ENCODE results near the gene PTPRG. TPM values are rescaled to one million over a fixed set of nuclear protein-coding genes. Genes with fewer than 3 reads are reported as not detected.

The PTPRG gene
- total RNA-seq, 1 experiment from 2014 or later = 32.1 TPM

- no peak for TF ChIP-seq YY1 (IDR thresholded peaks at IDR 0.05; ENCODE audit: extremely low read depth, insufficient replicate concordance, low read depth, low read length)
These were observed 445.7 kb downstream of the PTPRG start (continued) for GRCh38 chr3:62007036-62007435.

- Histone ChIP-seq H3K27ac (ENCODE audit: low read depth, low read length) (no peak overlapping the region), H4K20me1 (ENCODE audit: insufficient read depth) (no peaks in the 10 kb centered on the region), H3K4me2 (ENCODE audit: low read length) (no peak overlapping the region), H3K79me2 (ENCODE audit: insufficient read depth, low read length) (no peaks in the 10 kb centered on the region), H3K27me3 (ENCODE audit: insufficient read depth, low read length) (no peaks in the 10 kb centered on the region), H3K36me3 (ENCODE audit: control insufficient read depth in 1 of 2, insufficient read depth in 2 of 2, low read length in 2 of 2) (no peaks in the 10 kb centered on the region), H2AFZ (ENCODE audit: low read depth, low read length, poor library complexity, severe bottlenecking) (no peak overlapping the region), H3K4me1 (ENCODE audit: control insufficient read depth in 1 of 2, insufficient read depth in 2 of 2, low read length in 2 of 2) (no peaks in the 10 kb centered on the region), H3K4me3 (replicated peaks in 1 of 2; ENCODE audit: low read depth in 1 of 2, low read length in 2 of 2) (no peak overlapping the region), H3K9me3 (ENCODE audit: control insufficient read depth in 1 of 2, insufficient read depth in 1 of 2, low read depth in 1 of 2, low read length in 2 of 2) (no peaks in the 10 kb centered on the region), H3K9ac (ENCODE audit: low read length) (no peak overlapping the region), H3K9me2 (ENCODE audit: insufficient read depth) (no peaks in the 10 kb centered on the region)
- POLR2A ChIA-PET = no interaction called here
- intact Hi-C loops (cut with micrococcal nuclease) = no loop called here
- RAD21 ChIA-PET (ENCODE audit: low non-redundant PET in 1 of 2, low total read pairs in 2 of 2, uncharacterized antibody in 2 of 2, unreplicated experiment in 2 of 2) = no interaction called here
- CTCF ChIA-PET = no interaction called here
- no peak for DNase-seq (ENCODE audit: low read depth, low spot score)
- ATAC-seq = no peak
- TF ChIP-seq, protein P1, sequence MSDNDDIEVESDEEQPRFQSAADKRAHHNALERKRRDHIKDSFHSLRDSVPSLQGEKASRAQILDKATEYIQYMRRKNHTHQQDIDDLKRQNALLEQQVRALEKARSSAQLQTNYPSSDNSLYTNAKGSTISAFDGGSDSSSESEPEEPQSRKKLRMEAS (IDR thresholded peaks at IDR 0.05) = no peak
- no peak for TF ChIP-seq JUND (IDR thresholded peaks at IDR 0.05)
- TF ChIP-seq SP1 (IDR thresholded peaks at IDR 0.05; ENCODE audit: low read depth) = no peak
- TF ChIP-seq SRF (IDR thresholded peaks at IDR 0.05; ENCODE audit: low read depth) = no peak
- TF ChIP-seq SIN3A (IDR thresholded peaks at IDR 0.05; ENCODE audit: low read depth) = no peak
- no peak for TF ChIP-seq POLR2A (IDR thresholded peaks at IDR 0.05; ENCODE audit: borderline replicate concordance, extremely low read depth, insufficient read depth, insufficient read length)
- TF ChIP-seq RAD21 (IDR thresholded peaks at IDR 0.05; ENCODE audit: low read depth) = no peak
- TF ChIP-seq CBX3 (IDR thresholded peaks at IDR 0.05; ENCODE audit: low read depth) = no peak
- TF ChIP-seq EGR1 (IDR thresholded peaks at IDR 0.05; ENCODE audit: low read depth) = no peak
- TF ChIP-seq EZH2phosphoT487 (IDR thresholded peaks at IDR 0.05; ENCODE audit: borderline replicate concordance) = no peak
- TF ChIP-seq ZNF274 (IDR thresholded peaks at IDR 0.05; ENCODE audit: low read depth, low read length) = no peak
- TF ChIP-seq EZH2 (IDR thresholded peaks at IDR 0.05) = no peak
- TF ChIP-seq, protein P2, sequence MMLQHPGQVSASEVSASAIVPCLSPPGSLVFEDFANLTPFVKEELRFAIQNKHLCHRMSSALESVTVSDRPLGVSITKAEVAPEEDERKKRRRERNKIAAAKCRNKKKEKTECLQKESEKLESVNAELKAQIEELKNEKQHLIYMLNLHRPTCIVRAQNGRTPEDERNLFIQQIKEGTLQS (IDR thresholded peaks at IDR 0.05) = no peak
- TF ChIP-seq ZFX (IDR thresholded peaks at IDR 0.05) = no peak
- TF ChIP-seq, protein P3, sequence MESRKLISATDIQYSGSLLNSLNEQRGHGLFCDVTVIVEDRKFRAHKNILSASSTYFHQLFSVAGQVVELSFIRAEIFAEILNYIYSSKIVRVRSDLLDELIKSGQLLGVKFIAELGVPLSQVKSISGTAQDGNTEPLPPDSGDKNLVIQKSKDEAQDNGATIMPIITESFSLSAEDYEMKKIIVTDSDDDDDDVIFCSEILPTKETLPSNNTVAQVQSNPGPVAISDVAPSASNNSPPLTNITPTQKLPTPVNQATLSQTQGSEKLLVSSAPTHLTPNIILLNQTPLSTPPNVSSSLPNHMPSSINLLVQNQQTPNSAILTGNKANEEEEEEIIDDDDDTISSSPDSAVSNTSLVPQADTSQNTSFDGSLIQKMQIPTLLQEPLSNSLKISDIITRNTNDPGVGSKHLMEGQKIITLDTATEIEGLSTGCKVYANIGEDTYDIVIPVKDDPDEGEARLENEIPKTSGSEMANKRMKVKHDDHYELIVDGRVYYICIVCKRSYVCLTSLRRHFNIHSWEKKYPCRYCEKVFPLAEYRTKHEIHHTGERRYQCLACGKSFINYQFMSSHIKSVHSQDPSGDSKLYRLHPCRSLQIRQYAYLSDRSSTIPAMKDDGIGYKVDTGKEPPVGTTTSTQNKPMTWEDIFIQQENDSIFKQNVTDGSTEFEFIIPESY (IDR thresholded peaks at IDR 0.05; ENCODE audit: extremely low read depth, insufficient replicate concordance, low read length) = no peak
- no TSS peak for BruUV-seq (replicated peaks)
These were observed 449.6 kb downstream of the PTPRG start for GRCh38 chr3:62010989-62011388.
